ENCODE data around the gene CCDC186. TPM values are rescaled to one million over a fixed set of nuclear protein-coding genes. Genes with fewer than 3 reads are reported as not detected.

CCDC186 gene
- total and polyA plus RNA-seq, 2 of the 13 experiments (the other 11 are each of a cell fraction or from before 2014, with no cell fraction given) = 4.2 to 11.8 TPM

DNA sequence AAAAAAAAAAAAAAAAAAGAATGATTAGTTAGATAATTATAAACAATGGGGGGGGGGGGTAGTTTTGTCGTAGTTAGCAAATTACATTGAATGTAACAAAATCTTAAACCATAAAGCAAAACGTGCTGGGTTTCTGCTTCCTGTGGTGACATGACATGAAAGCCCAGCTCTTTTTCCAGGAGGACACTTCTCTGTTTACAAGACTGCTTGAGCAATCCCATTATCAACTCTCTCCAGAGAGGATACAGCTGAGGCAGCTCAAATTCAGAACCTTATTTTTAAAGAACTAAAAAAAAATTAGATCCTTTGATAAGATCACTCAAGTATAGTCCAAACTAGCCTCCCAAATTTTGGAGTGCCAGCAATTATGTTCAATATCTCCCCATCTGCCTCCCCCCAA lies 71.7 kb downstream of the CCDC186 start:
- Histone ChIP-seq H3K36me3 (replicated peaks in 1 of 2; ENCODE audit: control insufficient read depth in 1 of 2, insufficient read depth in 2 of 2, low read length in 2 of 2) (no peaks in the 10 kb centered on the region), H3K27ac (ENCODE audit: extremely low read length, insufficient read depth, low read length) (no peak overlapping the region), H4K20me1 (ENCODE audit: insufficient read depth, low read length) (no peaks in the 10 kb centered on the region), H3K4me1 (ENCODE audit: insufficient read depth, low read length) (peaks cover 23% of the 10 kb centered on the region), H3K27me3 (ENCODE audit: control insufficient read depth in 1 of 2, insufficient read depth in 2 of 2, low read length in 2 of 2) (peaks cover 0 to 22% of the 10 kb centered on the region in 2 experiments; a peak in 4 of 5 replicates), H3K79me2 (ENCODE audit: insufficient read depth, low read length) (no peaks in the 10 kb centered on the region), H3K9ac (ENCODE audit: insufficient read depth, low read depth, low read length) (no peak overlapping the region), H3K4me2 (ENCODE audit: low read depth, low read length) (no peak overlapping the region), H3K4me3 (replicated peaks in 1 of 3; ENCODE audit: insufficient read depth in 1 of 3, low read depth in 2 of 3, low read length in 3 of 3) (no peak overlapping the region), H2AFZ (ENCODE audit: low read length) (no peak overlapping the region), H3K9me3 (ENCODE audit: low read length) (no peaks in the 10 kb centered on the region)
- no peak for ATAC-seq
- in situ Hi-C loops (cut with HindIII; ENCODE audit: extremely low pct_ligation_motif_present, low pct_unique_long_range_greater_than_20kb) (loop anchor here (5.0 kb wide), 2 partner anchors 305 to 395 kb away; no protein-coding TSS in a partner anchor), intact Hi-C loops (cut with micrococcal nuclease; ENCODE audit: unreplicated experiment) (loop anchor here (10.0 kb wide), 1 partner anchor 187 kb away; no protein-coding TSS in a partner anchor)
- TF ChIP-seq ISL2 (CRISPR knock-in tag; IDR thresholded peaks at IDR 0.05) = no peak
- TF ChIP-seq NFIC (IDR thresholded peaks at IDR 0.05; ENCODE audit: low read length) = no peak
- no peak for TF ChIP-seq KAT8 (CRISPR knock-in tag; IDR thresholded peaks at IDR 0.05)
- BruUV-seq (replicated peaks) = no TSS peak
- no peak for FAIRE-seq
- ChIA-PET CTCF (ENCODE audit: low intra/inter-chr PET ratio, low total read pairs) (interaction anchor here (2.4 kb wide), 1 partner anchor 303 kb away, joined by 42 read pairs; no protein-coding TSS in a partner anchor), POLR2A (no interaction called here)
- 32% methylated on average over 2 of the region's 2 CpGs for WGBS (ENCODE audit: low lambda C conversion rate)
- no peak for DNase-seq (ENCODE audit: low spot score)

DNA sequence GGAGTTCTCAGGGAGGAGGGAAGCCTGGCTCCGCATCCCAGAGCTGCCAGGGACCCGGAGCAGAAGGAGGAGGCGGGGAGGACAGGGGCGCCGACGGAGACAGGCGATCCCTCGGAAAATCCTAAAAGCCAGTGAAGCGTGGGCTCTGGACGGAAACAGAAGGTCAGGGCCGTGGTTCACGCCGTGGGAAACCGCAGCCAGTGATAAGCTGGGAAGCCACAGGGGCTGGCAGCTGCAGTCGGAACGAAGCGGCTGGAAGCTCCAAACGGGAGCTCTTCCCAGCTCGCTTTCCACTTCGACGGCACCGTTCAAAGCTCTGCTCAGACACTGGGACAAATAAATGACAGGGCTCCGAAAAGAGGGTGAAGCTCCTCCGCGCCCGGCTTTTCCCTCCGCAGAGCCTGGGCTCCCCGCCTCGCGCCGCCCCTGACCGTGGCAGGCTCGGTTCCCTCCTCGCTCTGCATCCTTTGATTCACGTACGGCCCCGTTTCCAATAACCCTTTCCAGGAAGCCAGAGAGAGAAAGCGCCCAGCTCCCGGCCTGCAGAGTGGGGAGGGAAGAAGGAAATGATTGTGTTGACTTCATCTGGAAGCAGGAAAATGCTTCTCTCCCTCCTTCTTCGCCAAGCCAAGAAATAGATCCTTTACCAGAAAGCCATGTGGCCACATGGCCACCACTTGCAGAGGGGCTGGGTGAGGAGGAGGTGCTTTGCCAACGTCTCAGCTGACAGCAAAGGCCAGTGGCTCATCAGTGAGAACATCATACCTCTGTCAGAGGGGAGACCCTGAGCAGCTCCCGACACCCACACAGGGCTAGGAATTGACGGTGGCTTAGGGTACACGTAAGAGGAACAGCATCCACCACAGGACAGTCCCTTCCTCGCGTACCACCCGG lies 72.9 kb downstream of the CCDC186 start:
- BruUV-seq (replicated peaks) = no TSS peak
- POLR2A ChIA-PET = no interaction called here
- Histone ChIP-seq H2AFZ (ENCODE audit: low read length) (peak overlapping the region; percentile 42), H4K20me1 (ENCODE audit: insufficient read depth, low read length) (no peaks in the 10 kb centered on the region), H3K27ac (ENCODE audit: extremely low read length, insufficient read depth, low read length) (no peak overlapping the region), H3K9me3 (ENCODE audit: low read length) (no peaks in the 10 kb centered on the region), H3K4me3 (replicated peaks in 1 of 3; ENCODE audit: insufficient read depth in 1 of 3, low read depth in 2 of 3, low read length in 3 of 3) (peak overlapping the region in 2 of 3 experiments; percentile 15 to 61; a peak in 3 of 6 replicates), H3K27me3 (ENCODE audit: control insufficient read depth in 1 of 2, insufficient read depth in 2 of 2, low read length in 2 of 2) (peaks cover 0 to 28% of the 10 kb centered on the region in 2 experiments; a peak in 4 of 5 replicates), H3K36me3 (replicated peaks in 1 of 2; ENCODE audit: control insufficient read depth in 1 of 2, insufficient read depth in 2 of 2, low read length in 2 of 2) (no peaks in the 10 kb centered on the region), H3K4me2 (ENCODE audit: low read depth, low read length) (peak overlapping the region; percentile 72), H3K9ac (ENCODE audit: insufficient read depth, low read depth, low read length) (no peak overlapping the region), H3K4me1 (ENCODE audit: insufficient read depth, low read length) (peaks cover 23% of the 10 kb centered on the region), H3K79me2 (ENCODE audit: insufficient read depth, low read length) (no peaks in the 10 kb centered on the region)
- intact Hi-C loops (cut with micrococcal nuclease; ENCODE audit: unreplicated experiment) = loop anchor here (10.0 kb wide), 1 partner anchor 186 kb away; no protein-coding TSS in a partner anchor
- FAIRE-seq (no peak), ATAC-seq (peak; percentile 57), DNase-seq (ENCODE audit: low spot score) (no peak)
- 11% methylated on average over 35 of the region's 47 CpGs for WGBS (ENCODE audit: low lambda C conversion rate)
- CTCF ChIA-PET (ENCODE audit: low intra/inter-chr PET ratio, low total read pairs) = no interaction called here
- in situ Hi-C loops (cut with HindIII; ENCODE audit: extremely low pct_ligation_motif_present, low pct_unique_long_range_greater_than_20kb) = loop anchor here (5.0 kb wide), 2 partner anchors 304 to 394 kb away; no protein-coding TSS in a partner anchor
- TF ChIP-seq, protein P1, sequence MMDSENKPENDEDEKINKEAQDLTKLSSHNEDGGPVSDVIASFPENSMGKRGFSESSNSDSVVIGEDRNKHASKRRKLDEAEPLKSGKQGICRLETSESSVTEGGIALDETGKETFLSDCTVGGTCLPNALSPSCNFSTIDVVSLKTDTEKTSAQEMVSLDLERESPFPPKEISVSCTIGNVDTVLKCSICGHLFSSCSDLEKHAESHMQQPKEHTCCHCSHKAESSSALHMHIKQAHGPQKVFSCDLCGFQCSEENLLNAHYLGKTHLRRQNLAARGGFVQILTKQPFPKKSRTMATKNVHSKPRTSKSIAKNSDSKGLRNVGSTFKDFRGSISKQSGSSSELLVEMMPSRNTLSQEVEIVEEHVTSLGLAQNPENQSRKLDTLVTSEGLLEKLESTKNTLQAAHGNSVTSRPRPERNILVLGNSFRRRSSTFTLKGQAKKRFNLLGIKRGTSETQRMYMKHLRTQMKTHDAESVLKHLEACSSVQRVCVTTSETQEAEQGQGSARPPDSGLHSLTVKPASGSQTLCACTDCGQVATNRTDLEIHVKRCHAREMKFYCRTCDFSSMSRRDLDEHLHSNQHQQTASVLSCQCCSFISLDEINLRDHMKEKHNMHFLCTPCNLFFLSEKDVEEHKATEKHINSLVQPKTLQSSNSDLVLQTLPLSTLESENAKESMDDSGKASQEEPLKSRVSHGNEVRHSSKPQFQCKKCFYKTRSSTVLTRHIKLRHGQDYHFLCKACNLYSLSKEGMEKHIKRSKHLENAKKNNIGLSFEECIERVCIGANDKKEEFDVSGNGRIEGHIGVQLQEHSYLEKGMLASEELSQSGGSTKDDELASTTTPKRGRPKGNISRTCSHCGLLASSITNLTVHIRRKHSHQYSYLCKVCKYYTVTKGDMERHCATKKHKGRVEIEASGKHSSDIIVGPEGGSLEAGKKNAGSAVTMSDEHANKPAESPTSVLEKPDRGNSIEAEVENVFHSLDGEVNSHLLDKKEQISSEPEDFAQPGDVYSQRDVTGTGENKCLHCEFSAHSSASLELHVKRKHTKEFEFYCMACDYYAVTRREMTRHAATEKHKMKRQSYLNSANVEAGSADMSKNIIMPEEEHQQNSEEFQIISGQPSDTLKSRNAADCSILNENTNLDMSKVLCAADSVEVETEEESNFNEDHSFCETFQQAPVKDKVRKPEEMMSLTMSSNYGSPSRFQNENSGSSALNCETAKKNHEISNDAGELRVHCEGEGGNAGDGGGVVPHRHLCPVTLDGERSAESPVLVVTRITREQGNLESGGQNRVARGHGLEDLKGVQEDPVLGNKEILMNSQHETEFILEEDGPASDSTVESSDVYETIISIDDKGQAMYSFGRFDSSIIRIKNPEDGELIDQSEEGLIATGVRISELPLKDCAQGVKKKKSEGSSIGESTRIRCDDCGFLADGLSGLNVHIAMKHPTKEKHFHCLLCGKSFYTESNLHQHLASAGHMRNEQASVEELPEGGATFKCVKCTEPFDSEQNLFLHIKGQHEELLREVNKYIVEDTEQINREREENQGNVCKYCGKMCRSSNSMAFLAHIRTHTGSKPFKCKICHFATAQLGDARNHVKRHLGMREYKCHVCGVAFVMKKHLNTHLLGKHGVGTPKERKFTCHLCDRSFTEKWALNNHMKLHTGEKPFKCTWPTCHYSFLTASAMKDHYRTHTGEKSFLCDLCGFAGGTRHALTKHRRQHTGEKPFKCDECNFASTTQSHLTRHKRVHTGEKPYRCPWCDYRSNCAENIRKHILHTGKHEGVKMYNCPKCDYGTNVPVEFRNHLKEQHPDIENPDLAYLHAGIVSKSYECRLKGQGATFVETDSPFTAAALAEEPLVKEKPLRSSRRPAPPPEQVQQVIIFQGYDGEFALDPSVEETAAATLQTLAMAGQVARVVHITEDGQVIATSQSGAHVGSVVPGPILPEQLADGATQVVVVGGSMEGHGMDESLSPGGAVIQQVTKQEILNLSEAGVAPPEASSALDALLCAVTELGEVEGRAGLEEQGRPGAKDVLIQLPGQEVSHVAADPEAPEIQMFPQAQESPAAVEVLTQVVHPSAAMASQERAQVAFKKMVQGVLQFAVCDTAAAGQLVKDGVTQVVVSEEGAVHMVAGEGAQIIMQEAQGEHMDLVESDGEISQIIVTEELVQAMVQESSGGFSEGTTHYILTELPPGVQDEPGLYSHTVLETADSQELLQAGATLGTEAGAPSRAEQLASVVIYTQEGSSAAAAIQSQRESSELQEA (CRISPR knock-in tag; IDR thresholded peaks at IDR 0.05; ENCODE audit: not compliant biosample characterization) = no peak
- no peak for TF ChIP-seq IKZF1 (IDR thresholded peaks at IDR 0.05)

Data from HepG2 (cell line).